Mucosa of descending colon (tissue), 3 donors: ENCODE data around the gene KLRF1. TPM values are rescaled to one million over a fixed set of nuclear protein-coding genes. Genes with fewer than 3 reads are reported as not detected.

Source experiments
- ATAC-seq: fragments of 200-7000 bp; cut with Tn5 transposase; one replicate; pipeline ENCODE4 v1.9.1; 2020; ENCODE audit warnings: mild to moderate bottlenecking, moderate library complexity
- DNase-seq, 3 donors: peaks; one replicate each; pipeline ENCODE4 v3.0.0-alpha.2; 2020
- H3K36me3 ChIP-seq: fragments of 200-600 bp; one replicate; pipeline ENCODE4 v1.8.0; 2021; ENCODE audit warnings: low read depth, mild to moderate bottlenecking
- H3K4me1 ChIP-seq: fragments of 200-600 bp; one replicate; pipeline ENCODE4 v1.8.0; 2021; ENCODE audit warnings: low read depth, mild to moderate bottlenecking
- H3K4me3 ChIP-seq: fragments of 200-600 bp; one replicate; pipeline ENCODE4 v1.8.0; 2021; ENCODE audit warnings: mild to moderate bottlenecking
- H3K9me3 ChIP-seq: fragments of 200-600 bp; one replicate; pipeline ENCODE4 v1.8.0; 2021; ENCODE audit warnings: mild to moderate bottlenecking
- CTCF ChIP-seq: fragments of 200-600 bp; IDR thresholded peaks from one replicate; pipeline ENCODE4 v1.8.0; 2022; ENCODE audit warnings: antibody characterized with exemption, mild to moderate bottlenecking
- intact Hi-C, 2 donors: fragments of 100-400 bp; cut with DNase I in 1 of 2; cut with micrococcal nuclease in 1 of 2; formaldehyde crosslinking; loops; one replicate each; pipeline versions ENCODE4 v1.11.0 to v1.11.1; 2022; cut with DNase I, micrococcal nuclease
- total RNA-seq, 3 donors: library from RNA; stranded (reverse); fragmentation: NEBNext Ultra II Directional in 2 of 3; extraction: Animal tissue kit (Norgen Biotek cat#: 25700) in 2 of 3; gene quantifications; one replicate each; pipeline versions ENCODE4 v1.2.1 to v1.2.4, GENCODE V29; 2021 to 2023
- donor health status: DM: no; HTN: no; CAD: no; lungs with moderate emphysema.
- donor health status: DM: no; HTN: no; CAD: no.
- donor health status: DM: no; HTN: yes; CAD: no.

The KLRF1 gene
- total RNA-seq, 3 donors from 2014 or later: 0.55 to 0.73 (median 0.58) TPM

- no peak for DNase-seq
- Histone ChIP-seq H3K4me1 (no peaks in the 10 kb centered on the region), H3K4me3 (no peak overlapping the region), H3K9me3 (no peaks in the 10 kb centered on the region), H3K36me3 (no peaks in the 10 kb centered on the region)
- TF ChIP-seq CTCF: no peak
- no peak for ATAC-seq
- intact Hi-C loops: no loop called here
Observed at GRCh38 chr12:9883175-9883574, 55.9 kb downstream of the KLRF1 start.

GRCh38 chr12:9888665-9889273 is 61.5 kb downstream of the KLRF1 start:
- H3K36me3 ChIP-seq: no peaks in the 10 kb centered on the region
- H3K4me3 ChIP-seq: no peak overlapping the region
- intact Hi-C loops: no loop called here
- H3K4me1 ChIP-seq: no peaks in the 10 kb centered on the region
- ATAC-seq: no peak
- DNase-seq: no peak
- no peak for TF ChIP-seq CTCF
- no peaks in the 10 kb centered on the region for H3K9me3 ChIP-seq

Other genes with a start within 250 kb of the KLRF1 start
- 1 to 10 TPM; 1.5 to 2.1 (median 1.7) TPM for gene KLRB1, start 219.6 kb upstream of the KLRF1 start, total RNA-seq
- 10 to 100 TPM in 1 of 3 donors, 1 to 10 TPM in 2; 7.1 to 10.1 (median 7.2) TPM for gene CLEC2D, start 157.8 kb upstream of the KLRF1 start, total RNA-seq
- gene CLECL1, start 94.4 kb upstream of the KLRF1 start, total RNA-seq: under 1 TPM in 2 of 3 donors, not detected in 1; 0.51 to 0.64 TPM
- 1 to 10 TPM; 2.4 to 4.7 (median 3.2) TPM for gene CD69, start 66.6 kb upstream of the KLRF1 start, total RNA-seq
- 1 to 10 TPM; 3.5 to 7.3 (median 6.5) TPM for gene CLEC2B, start 41.9 kb downstream of the KLRF1 start, total RNA-seq
- under 1 TPM in 1 of 3 donors, not detected in 2; 0.43 TPM for gene KLRF2, start 54.0 kb downstream of the KLRF1 start, total RNA-seq
- gene CLEC2A, start 104.9 kb downstream of the KLRF1 start, total RNA-seq: not detected
- 1 to 10 TPM in 1 of 3 donors, under 1 TPM in 2; 0.41 to 2.6 (median 0.89) TPM for gene CLEC12A, start 143.9 kb downstream of the KLRF1 start, total RNA-seq
- gene CLEC1B, start 171.6 kb downstream of the KLRF1 start, total RNA-seq: not detected
- not detected for gene CLEC12B, start 183.1 kb downstream of the KLRF1 start, total RNA-seq
- under 1 TPM in 2 of 3 donors, not detected in 1; 0.39 to 0.47 TPM for gene CLEC9A, start 203.2 kb downstream of the KLRF1 start, total RNA-seq